Astrocyte of the cerebellum (primary cell): ENCODE measurements around the gene VPS13C.

Experiments
- DNase-seq: peaks from one replicate; pipeline ENCODE4 v3.0.0-alpha.2; 2011; ENCODE audit warnings: low read depth
- H3K4me3 ChIP-seq: 2 replicates; pipeline ENCODE4 v1.5.1; 2011; ENCODE audit warnings: mild to moderate bottlenecking, low read depth, low read length, moderate library complexity
- in situ Hi-C: cut with HindIII; loops from 2 replicates; pipeline ENCODE4 v1.10.0; 2017; ENCODE audit warnings: low sequenced_read_pairs
- TF ChIP-seq, protein P1 (sequence below): IDR thresholded peaks from 2 replicates; pipeline ENCODE4 v1.5.1; 2012; ENCODE audit warnings: low read length, low read depth, moderate library complexity, mild to moderate bottlenecking; ENCODE audit errors: missing control alignments

The VPS13C gene

GRCh38 chr15:61951949-61952348 lies 108.3 kb downstream of the VPS13C start:
- H3K4me3 ChIP-seq, result no peak overlapping the region
- DNase-seq, result no peak
- TF ChIP-seq, protein P1, sequence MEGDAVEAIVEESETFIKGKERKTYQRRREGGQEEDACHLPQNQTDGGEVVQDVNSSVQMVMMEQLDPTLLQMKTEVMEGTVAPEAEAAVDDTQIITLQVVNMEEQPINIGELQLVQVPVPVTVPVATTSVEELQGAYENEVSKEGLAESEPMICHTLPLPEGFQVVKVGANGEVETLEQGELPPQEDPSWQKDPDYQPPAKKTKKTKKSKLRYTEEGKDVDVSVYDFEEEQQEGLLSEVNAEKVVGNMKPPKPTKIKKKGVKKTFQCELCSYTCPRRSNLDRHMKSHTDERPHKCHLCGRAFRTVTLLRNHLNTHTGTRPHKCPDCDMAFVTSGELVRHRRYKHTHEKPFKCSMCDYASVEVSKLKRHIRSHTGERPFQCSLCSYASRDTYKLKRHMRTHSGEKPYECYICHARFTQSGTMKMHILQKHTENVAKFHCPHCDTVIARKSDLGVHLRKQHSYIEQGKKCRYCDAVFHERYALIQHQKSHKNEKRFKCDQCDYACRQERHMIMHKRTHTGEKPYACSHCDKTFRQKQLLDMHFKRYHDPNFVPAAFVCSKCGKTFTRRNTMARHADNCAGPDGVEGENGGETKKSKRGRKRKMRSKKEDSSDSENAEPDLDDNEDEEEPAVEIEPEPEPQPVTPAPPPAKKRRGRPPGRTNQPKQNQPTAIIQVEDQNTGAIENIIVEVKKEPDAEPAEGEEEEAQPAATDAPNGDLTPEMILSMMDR, result no peak
- in situ Hi-C loops, result no loop called here

DNA sequence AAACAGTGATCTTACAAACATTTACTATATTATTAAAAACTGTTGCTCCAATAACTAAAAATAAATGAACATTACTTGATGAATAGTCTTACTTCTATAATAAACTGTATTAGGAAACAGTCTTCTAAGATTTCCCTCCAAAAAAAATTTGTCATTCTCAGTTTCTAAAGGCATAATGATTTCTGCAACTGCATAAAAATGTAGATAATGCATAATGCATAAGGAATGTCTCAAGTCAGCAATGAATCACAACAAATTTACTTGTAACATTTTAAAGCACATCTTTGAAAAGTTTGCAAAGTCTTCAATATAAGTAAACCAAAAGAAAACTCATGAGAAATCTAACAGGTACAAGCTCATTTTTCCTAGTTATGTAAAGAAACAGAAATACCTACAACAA lies 113.5 kb downstream of the VPS13C start:
- DNase-seq, result no peak
- in situ Hi-C loops, result no loop called here
- TF ChIP-seq, protein P1, result no peak
- no peak overlapping the region for H3K4me3 ChIP-seq

- in situ Hi-C loops, result no loop called here
Observed at GRCh38 chr15:61943992-61944391, 116.3 kb downstream of the VPS13C start.

GRCh38 chr15:61938249-61938648 lies 122.0 kb downstream of the VPS13C start:
- no peak overlapping the region for H3K4me3 ChIP-seq
- DNase-seq, result no peak
- in situ Hi-C loops, result no loop called here
- TF ChIP-seq, protein P1, result no peak

More at GRCh38 chr15:61943992-61944391, 116.3 kb downstream of the VPS13C start:
- no peak overlapping the region for H3K4me3 ChIP-seq
- TF ChIP-seq, protein P1, result no peak
- no peak for DNase-seq

- in situ Hi-C loops, result no loop called here
- no peak overlapping the region for H3K4me3 ChIP-seq
- no peak for DNase-seq
- TF ChIP-seq, protein P1, result no peak
Observed at GRCh38 chr15:61936528-61937195, 123.6 kb downstream of the VPS13C start.

- H3K4me3 ChIP-seq, result no peak overlapping the region
- in situ Hi-C loops, result no loop called here
- TF ChIP-seq, protein P1, result no peak
- no peak for DNase-seq
Observed at GRCh38 chr15:61935493-61935892, 124.8 kb downstream of the VPS13C start.
